GM21360 (cell line): ENCODE results near the gene FAAH.

ENCODE experiments used
- ATAC-seq: cut with Tn5 transposase; IDR thresholded peaks from one replicate; pipeline ENCODE4 v1.9.1; 2021; ENCODE audit warnings: mild to moderate bottlenecking, moderate library complexity; ENCODE audit not compliant: unreplicated experiment

Gene FAAH

DNA sequence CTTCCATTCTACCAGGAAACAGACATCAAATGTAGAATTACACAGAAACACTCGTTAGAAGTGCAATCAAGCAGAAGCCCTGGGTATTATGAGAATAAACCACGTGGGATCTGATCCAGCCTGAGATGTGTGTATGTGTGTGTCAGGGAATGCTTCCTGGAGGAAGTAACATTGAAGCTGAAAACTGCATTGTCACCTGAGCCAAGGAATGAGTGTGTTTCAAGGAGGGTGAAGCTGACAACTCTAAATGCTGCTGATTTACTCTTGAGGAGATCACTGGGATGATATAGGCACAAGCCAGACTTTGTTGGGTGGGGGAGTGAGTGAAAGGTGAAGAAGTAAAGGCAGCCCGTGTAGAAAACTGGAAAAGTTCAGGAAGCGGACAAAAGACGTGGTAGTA is 27.6 kb downstream of the FAAH start:
- ATAC-seq = no peak

DNA sequence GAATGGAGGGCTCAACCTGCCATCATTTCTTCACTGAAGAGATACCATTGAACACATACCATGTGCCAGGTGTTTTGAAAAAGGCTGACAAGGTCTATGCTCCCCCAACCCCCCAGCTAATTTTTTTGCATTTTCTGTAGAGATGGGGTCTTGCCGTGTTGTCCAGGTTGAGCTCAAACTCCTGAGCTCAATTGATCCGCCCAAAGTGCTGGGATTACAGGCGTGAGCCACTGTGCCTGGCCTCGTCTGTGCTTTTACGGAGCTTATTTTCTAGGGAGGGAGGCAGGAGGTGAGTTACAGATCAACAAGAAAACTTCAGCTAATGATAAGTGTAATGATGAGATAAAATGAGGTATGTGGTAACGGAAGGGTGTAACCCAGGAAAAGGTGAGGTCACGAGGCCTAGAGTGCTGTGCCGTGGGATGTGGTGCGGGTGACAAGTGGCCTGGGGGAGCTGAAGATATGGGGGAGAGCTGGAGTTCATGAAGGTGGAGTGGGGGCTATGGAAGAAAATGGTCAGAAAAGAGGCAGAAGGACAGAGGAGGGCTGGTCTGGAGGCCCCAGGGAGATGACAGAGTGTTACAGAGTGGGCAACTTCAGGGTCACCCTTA is 28.2 kb downstream of the FAAH start:
- ATAC-seq = no peak

GRCh38 chr1:46423574-46424240 is 29.6 kb downstream of the FAAH start:
- ATAC-seq = no peak

DNA sequence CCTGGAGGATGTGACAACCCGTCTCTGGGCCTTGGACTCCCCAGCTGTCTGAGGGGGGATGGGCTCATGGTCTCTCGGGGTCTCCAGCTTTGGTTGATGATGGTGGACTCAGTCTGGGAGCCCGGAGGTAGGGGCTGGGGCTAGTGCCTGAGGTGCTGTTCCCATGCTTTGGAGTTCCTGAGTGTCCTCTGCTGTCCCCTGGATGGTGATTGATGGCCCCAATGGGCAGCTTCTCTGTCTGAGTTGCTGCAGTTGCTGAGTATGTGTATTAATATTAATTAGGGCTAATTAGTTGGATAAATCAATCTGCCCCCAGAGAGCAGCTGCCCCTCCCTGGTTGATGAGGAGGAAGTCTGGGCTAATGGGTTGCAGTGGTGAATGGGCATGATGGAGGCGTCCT is 30.6 kb downstream of the FAAH start:
- ATAC-seq = no peak

DNA sequence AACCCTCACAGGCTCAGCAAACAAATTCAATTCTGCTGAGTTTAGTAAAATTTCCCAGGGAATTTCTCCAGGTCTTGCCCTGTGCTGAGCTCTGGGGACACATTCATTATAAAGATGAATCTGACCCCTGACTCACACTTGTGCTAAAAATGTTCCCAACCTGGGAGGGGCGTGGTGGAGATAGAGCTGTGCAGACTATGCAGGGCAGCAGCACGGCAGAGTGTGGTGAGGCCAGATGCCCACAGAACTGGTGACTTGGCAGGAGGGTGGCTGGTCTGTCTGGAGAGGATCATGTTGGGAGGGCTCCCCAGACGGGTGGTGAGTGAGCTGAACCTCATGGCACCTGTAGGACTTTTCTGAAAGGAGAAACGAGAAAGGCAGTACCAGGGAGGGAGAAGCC is 31.6 kb downstream of the FAAH start:
- no peak for ATAC-seq

GRCh38 chr1:46427541-46427940 is 33.4 kb downstream of the FAAH start:
- ATAC-seq = no peak

DNA sequence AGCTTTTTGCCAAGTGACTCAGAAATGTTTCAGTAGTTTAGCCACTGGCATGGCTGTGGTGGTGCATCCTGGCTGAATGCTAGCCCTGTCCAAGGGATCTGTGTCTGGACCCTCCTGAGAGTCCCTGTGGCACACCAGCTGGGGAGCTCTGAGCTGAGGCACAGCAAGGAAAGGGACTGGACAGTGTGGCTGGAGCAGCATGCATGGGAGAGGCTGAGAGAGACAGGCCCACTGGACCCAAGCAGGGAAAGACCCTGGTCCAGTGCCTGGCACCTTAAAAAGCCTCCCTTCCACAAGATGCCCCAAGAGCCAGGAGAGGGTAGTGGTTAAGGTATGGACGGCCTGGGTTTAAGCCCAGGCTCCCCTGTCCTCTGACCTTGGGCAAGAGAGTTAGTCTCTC is 35.3 kb downstream of the FAAH start:
- no peak for ATAC-seq

GRCh38 chr1:46431695-46432094 is 37.6 kb downstream of the FAAH start:
- ATAC-seq = no peak

GRCh38 chr1:46432781-46433327 is 38.7 kb downstream of the FAAH start:
- ATAC-seq = no peak

GRCh38 chr1:46434358-46434757 is 40.2 kb downstream of the FAAH start:
- ATAC-seq = no peak

DNA sequence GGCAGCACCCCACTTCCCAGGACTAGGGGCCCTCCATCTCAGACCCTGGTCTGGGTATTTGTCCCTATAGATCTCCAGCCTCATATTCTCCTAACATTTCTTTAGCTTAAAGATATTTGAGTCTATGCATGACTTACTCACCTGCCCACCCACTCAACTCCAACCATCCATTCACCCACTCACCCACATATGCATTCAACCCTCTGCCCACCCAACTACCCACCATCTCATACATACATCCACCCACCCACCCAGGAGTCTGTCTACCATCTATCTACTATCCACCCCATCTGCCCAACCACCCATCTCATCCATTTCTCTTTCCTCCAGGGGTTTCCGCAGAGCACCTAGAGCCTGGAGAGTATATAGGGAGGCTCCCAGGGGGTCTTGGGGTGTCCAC is 42.7 kb downstream of the FAAH start:
- ATAC-seq = no peak

- no peak for ATAC-seq
Measured at GRCh38 chr1:46437723-46438122, 43.6 kb downstream of the FAAH start.

GRCh38 chr1:46438346-46438745 is 44.2 kb downstream of the FAAH start:
- ATAC-seq = no peak

- ATAC-seq = no peak
Measured at GRCh38 chr1:46440478-46440877, 46.4 kb downstream of the FAAH start.

DNA sequence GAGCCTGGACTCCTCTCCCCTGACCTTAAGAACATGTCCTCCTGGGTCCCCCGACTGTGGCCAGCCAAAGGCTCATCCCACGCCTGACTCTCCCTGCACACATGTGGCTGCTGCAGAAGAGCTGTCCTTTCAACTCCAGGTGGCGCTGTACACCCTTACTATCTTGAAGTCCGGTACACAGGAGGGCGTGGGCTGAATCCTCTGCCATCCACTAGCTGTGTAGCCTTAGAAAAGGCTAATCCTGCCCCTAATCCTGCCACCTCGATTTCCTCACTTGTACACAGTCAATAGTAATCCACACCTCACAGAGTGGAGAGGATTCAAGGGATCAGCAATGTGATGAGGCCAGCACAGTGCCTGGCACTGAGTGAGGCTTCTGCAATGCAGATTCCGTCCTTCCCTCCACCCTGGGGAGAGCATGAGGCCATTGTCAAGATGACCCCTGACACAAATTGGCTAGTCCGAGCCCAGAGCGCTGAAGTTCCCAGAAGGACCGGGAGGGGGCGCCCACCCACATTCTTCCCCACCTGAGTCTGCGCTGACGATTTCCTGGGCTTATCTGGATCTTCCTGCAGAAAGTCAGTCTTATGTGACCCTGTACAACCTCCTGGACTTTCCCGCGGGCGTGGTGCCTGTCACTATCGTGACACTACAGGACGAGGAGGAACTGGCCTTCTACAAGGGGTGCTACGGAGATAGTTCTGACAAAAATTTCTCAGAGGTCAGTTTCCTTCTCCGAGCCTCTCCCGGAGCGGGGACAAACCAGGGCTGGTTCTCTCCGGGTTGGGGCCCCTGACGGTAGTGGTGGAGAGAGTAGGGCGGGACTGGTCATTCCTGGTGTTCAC is 48.4 kb downstream of the FAAH start:
- peak; percentile 58 for ATAC-seq

DNA sequence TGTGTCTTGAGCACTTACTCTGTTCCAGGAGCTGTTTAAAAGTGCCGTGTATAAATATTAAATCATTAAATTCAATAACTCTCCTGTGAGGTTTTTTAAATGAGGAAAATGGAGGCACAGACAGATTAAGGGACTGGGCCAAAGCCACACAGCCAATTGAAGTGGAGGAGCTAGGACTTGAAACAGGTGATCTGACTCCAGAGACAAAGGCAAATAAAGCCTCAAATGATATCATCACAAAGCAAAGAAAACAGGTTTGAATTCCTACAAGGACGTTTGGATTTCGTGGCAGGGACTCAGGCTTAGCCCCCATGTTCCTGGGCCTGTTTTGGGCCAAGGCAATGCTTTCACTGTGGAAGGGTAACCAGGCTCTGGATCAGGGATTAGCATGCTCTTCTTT is 50.3 kb downstream of the FAAH start:
- ATAC-seq = no peak

DNA sequence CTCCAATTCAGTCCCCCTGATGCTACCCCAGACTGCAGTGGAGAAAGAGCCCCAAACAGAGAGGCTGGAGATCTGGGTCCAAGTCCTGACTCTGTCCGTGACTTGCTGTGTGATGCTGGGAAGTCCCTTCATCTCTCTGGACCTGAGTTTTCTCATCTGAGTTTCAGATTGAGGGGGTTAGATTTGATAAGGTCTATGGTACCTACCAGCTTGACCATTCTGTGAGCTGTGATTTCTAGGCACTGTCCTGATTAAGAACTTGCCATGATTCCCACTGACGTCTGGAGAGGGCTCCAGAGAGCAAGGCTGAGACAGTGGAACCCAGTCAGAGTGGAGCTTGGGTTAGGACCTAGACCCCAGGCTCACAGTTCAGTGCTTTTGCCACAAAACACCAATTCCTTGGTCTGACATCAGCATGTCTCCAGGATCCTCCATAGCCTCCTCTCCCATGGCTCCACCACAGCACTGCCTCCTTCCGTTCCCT is 51.7 kb downstream of the FAAH start:
- no peak for ATAC-seq

DNA sequence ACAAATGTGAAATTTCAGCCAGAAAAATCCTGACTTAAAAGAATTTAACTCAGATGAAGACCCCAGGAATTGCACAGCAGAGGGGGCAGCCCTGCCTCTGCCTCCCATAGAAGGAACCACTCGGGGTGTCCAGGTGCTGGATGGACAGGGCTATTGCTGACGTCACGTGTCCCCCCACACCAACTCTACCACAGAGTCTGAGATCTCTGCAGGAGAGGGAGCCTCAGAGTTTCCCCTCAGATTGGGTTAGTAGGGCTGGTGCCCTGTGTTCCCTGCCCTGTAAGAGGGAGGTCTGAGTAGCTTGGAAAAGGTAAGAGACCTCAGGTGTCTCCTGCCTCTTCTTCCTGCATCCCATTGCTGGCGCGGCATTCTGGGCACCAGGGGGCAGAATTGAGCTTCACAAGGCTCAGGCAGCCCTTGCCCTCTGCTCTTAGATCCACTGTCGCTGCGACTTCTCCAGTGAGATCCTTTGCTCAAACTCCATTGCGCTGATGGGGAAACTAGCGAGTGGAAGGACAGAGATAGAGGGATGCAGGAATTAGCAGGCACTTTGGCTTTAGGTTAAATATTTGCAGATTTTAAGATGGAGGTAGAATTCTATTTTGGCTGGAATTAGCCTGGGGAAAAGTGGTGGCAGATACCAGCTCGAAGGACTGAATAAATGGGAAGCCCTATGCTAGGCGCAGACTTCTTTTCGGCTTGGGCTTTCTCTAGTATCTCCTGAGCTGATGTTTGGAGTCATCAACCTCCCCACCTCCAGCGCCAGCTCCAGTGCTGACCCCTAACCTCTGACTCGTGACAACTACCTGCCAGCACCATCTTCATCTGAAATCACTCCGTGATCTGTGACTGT is 52.8 kb downstream of the FAAH start:
- ATAC-seq = no peak

- ATAC-seq = no peak
Measured at GRCh38 chr1:46447499-46448108, 53.5 kb downstream of the FAAH start.
